H1 (cell line): ENCODE data around the gene VWA7. TPM values are rescaled to one million over a fixed set of nuclear protein-coding genes. Genes with fewer than 3 reads are reported as not detected.

Experiments used
- CTCF ChIA-PET: fragments of 300-600 bp; sonication (Branson Sonifier 250); formaldehyde crosslinking; loops from one replicate; lab custom pipeline; 2021; ENCODE audit not compliant: partially characterized antibody; lab: Charles Lee
- POLR2A ChIA-PET: fragments of 300-600 bp; sonication (Branson Sonifier 250); formaldehyde crosslinking; loops from one replicate; lab custom pipeline; 2021; ENCODE audit warnings: inconsistent platforms; ENCODE audit not compliant: partially characterized antibody; lab: Charles Lee
- DNase-seq, 2 experiments: peaks; one replicate each; pipeline versions ENCODE4 v3.0.0 to v3.0.0-alpha.2; 2010 to 2022; ENCODE audit warnings: low spot score in 2 of 2, low read depth in 1 of 2, mixed read lengths in 1 of 2
- FAIRE-seq: peaks from 2 replicates; lab custom pipeline; 2011; peaks lifted over from hg19 to GRCh38; lab: Jason Lieb, UNC
- H2AFZ ChIP-seq: 2 replicates; pipeline ENCODE4 v1.8.1; 2012; ENCODE audit warnings: low read length, inconsistent platforms
- H2AK5ac ChIP-seq: 2 replicates; pipeline ENCODE4 v1.6.1; 2013; ENCODE audit warnings: low read depth, low read length
- H2BK120ac ChIP-seq: replicated peaks from 2 replicates; pipeline ENCODE3; 2013; ENCODE audit warnings: low read depth, low read length, inconsistent platforms
- H2BK12ac ChIP-seq: 2 replicates; pipeline ENCODE4 v1.6.1; 2013; ENCODE audit warnings: low read depth, low read length
- H2BK15ac ChIP-seq: 2 replicates; pipeline ENCODE4 v1.6.1; 2013; ENCODE audit warnings: low read length
- H2BK20ac ChIP-seq: 2 replicates; pipeline ENCODE4 v1.6.1; 2013; ENCODE audit warnings: low read length
- H2BK5ac ChIP-seq: 2 replicates; pipeline ENCODE4 v1.6.1; 2013; ENCODE audit warnings: low read depth, low read length
- H3K14ac ChIP-seq: 2 replicates; pipeline ENCODE4 v1.6.1; 2013; ENCODE audit warnings: inconsistent platforms; ENCODE audit not compliant: insufficient read length
- H3K18ac ChIP-seq: 2 replicates; pipeline ENCODE4 v1.6.1; 2013; ENCODE audit warnings: low read length; ENCODE audit errors: extremely low read depth
- H3K23ac ChIP-seq: 2 replicates; pipeline ENCODE4 v1.6.1; 2013; ENCODE audit warnings: inconsistent platforms; ENCODE audit not compliant: insufficient read length
- H3K23me2 ChIP-seq: 2 replicates; pipeline ENCODE4 v1.6.1; 2013; ENCODE audit warnings: low read depth, low read length
- H3K27ac ChIP-seq: 2 replicates; pipeline ENCODE4 v1.6.1; 2011; ENCODE audit warnings: low read depth, low read length, inconsistent platforms
- H3K27me3 ChIP-seq, 4 experiments: replicated peaks in 1 of 4; 1 replicate in 1 of 4; 2 replicates in 3 of 4; pipeline versions ENCODE4 v1.6.1 to v1.8.1; 2011 to 2013; ENCODE audit warnings: low read length in 3 of 4, mild to moderate bottlenecking in 3 of 4, inconsistent platforms in 2 of 4, mixed read lengths in 2 of 4, moderate library complexity in 1 of 4; ENCODE audit not compliant: control insufficient read depth in 3 of 4, insufficient read depth in 3 of 4; ENCODE audit errors: extremely low read depth in 1 of 4
- H3K36me3 ChIP-seq, 4 experiments: 2 replicates each; pipeline versions ENCODE4 v1.6.1 to v1.8.1; 2011 to 2013; ENCODE audit warnings: mild to moderate bottlenecking in 4 of 4, low read length in 3 of 4, moderate library complexity in 2 of 4, control low read depth in 1 of 4, inconsistent platforms in 1 of 4; ENCODE audit not compliant: insufficient read depth in 4 of 4, control insufficient read depth in 2 of 4
- H3K4ac ChIP-seq: replicated peaks from 2 replicates; pipeline ENCODE3; 2013; ENCODE audit warnings: low read length, low read depth, mixed read lengths, inconsistent platforms; ENCODE audit not compliant: insufficient read length
- H3K4me1 ChIP-seq, 4 experiments: replicated peaks in 1 of 4; 1 replicate in 1 of 4; 2 replicates in 3 of 4; pipeline versions ENCODE4 v1.6.1 to v1.8.1; 2011 to 2013; ENCODE audit warnings: low read length in 3 of 4, inconsistent platforms in 2 of 4, mixed read lengths in 1 of 4; ENCODE audit not compliant: insufficient read depth in 4 of 4, control insufficient read depth in 3 of 4
- H3K4me2 ChIP-seq, 2 experiments: 2 replicates each; pipeline versions ENCODE4 v1.6.1 to v1.8.1; 2011 to 2013; ENCODE audit warnings: low read depth in 2 of 2, low read length in 2 of 2, control low read depth in 1 of 2, inconsistent platforms in 1 of 2, mild to moderate bottlenecking in 1 of 2; ENCODE audit not compliant: insufficient read depth in 1 of 2
- H3K4me3 ChIP-seq, 4 experiments: fragments of 200-600, 300-600 bp in 1 of 4; sonication (generic), shearing (Covaris generic), sonication (Bioruptor Twin) in 1 of 4; 2 replicates each; pipeline versions ENCODE4 v1.5.1 to v1.8.1; 2011 to 2016; ENCODE audit warnings: low read length in 4 of 4, low read depth in 3 of 4, control low read depth in 2 of 4, inconsistent platforms in 2 of 4, mild to moderate bottlenecking in 2 of 4, mixed read lengths in 1 of 4, moderate library complexity in 1 of 4; ENCODE audit not compliant: insufficient read depth in 2 of 4; ENCODE audit errors: extremely low read depth in 1 of 4
- H3K56ac ChIP-seq: replicated peaks from 2 replicates; pipeline ENCODE3; 2013; ENCODE audit warnings: low read depth, mild to moderate bottlenecking, mixed read lengths, low read length, inconsistent platforms; ENCODE audit not compliant: insufficient read length
- H3K79me1 ChIP-seq: 2 replicates; pipeline ENCODE4 v1.6.1; 2013; ENCODE audit warnings: low read depth, low read length, control low read depth
- H3K79me2 ChIP-seq, 2 experiments: 2 replicates each; pipeline versions ENCODE4 v1.6.1 to v1.8.1; 2012 to 2013; ENCODE audit warnings: low read length in 2 of 2, mild to moderate bottlenecking in 2 of 2, inconsistent platforms in 1 of 2; ENCODE audit not compliant: insufficient read depth in 2 of 2, control insufficient read depth in 1 of 2
- H3K9ac ChIP-seq, 4 experiments: replicated peaks in 1 of 4; 1 replicate in 1 of 4; 2 replicates in 3 of 4; pipeline versions ENCODE4 v1.6.1 to v1.8.1; 2011 to 2013; ENCODE audit warnings: low read depth in 3 of 4, low read length in 3 of 4, control low read depth in 2 of 4, mild to moderate bottlenecking in 2 of 4, moderate library complexity in 2 of 4, inconsistent platforms in 1 of 4; ENCODE audit errors: extremely low read depth in 1 of 4
- H3K9me3 ChIP-seq, 2 experiments: 2 replicates each; pipeline versions ENCODE4 v1.6.1 to v1.8.1; 2012 to 2013; ENCODE audit warnings: mild to moderate bottlenecking in 2 of 2, moderate library complexity in 2 of 2, control low read depth in 1 of 2, inconsistent platforms in 1 of 2, low read depth in 1 of 2, low read length in 1 of 2, mixed read lengths in 1 of 2; ENCODE audit not compliant: insufficient read depth in 2 of 2
- H4K20me1 ChIP-seq, 2 experiments: replicated peaks in 1 of 2; 2 replicates each; pipeline versions ENCODE3 to v1.8.1; 2011 to 2013; ENCODE audit warnings: inconsistent platforms in 2 of 2, low read length in 2 of 2, mild to moderate bottlenecking in 1 of 2; ENCODE audit not compliant: insufficient read depth in 2 of 2, control insufficient read depth in 1 of 2
- H4K5ac ChIP-seq: 2 replicates; pipeline ENCODE4 v1.6.1; 2013; ENCODE audit warnings: low read length, low read depth, mixed read lengths, inconsistent platforms; ENCODE audit not compliant: insufficient read length
- H4K8ac ChIP-seq: 2 replicates; pipeline ENCODE4 v1.8.0; 2013; ENCODE audit warnings: mild to moderate bottlenecking, moderate library complexity, low read length, inconsistent platforms; ENCODE audit not compliant: insufficient read depth; ENCODE audit errors: extremely low read depth
- H4K91ac ChIP-seq: replicated peaks from 2 replicates; pipeline ENCODE3; 2013; ENCODE audit warnings: low read length, mixed read lengths, inconsistent platforms; ENCODE audit not compliant: insufficient read length
- CEBPB ChIP-seq: IDR thresholded peaks from 2 replicates; pipeline ENCODE4 v1.6.1; 2012; ENCODE audit warnings: low read depth, low read length
- RBBP5 ChIP-seq: IDR thresholded peaks from 2 replicates; pipeline ENCODE4 v1.7.1; 2012; ENCODE audit warnings: low read depth, mild to moderate bottlenecking, inconsistent platforms, low read length, moderate library complexity, borderline replicate concordance
- SAP30 ChIP-seq: fragments of 300-600 bp; sonication (generic); IDR thresholded peaks from 2 replicates; pipeline ENCODE4 v1.7.1; 2012; ENCODE audit warnings: low read length, moderate library complexity, mild to moderate bottlenecking, inconsistent platforms; ENCODE audit not compliant: insufficient read depth, insufficient replicate concordance
- SIN3A ChIP-seq, 2 experiments: IDR thresholded peaks in 1 of 2; conservative IDR thresholded peaks in 1 of 2; 2 replicates each; pipeline ENCODE4 v1.6.1; 2011 to 2012; ENCODE audit warnings: low read length in 2 of 2, improper control_type of control experiment in 1 of 2, low read depth in 1 of 2, mild to moderate bottlenecking in 1 of 2
- TCF12 ChIP-seq: IDR thresholded peaks from 2 replicates; pipeline ENCODE4 v1.6.1; 2011; ENCODE audit warnings: low read depth, mild to moderate bottlenecking, low read length
- WGBS, 2 experiments: shearing (Covaris generic) in 1 of 2; methylation state at CpG; one replicate each; pipeline versions ENCODE4 v1.1.6 to v1.1.7; 2013 to 2015; ENCODE audit warnings: low lambda C conversion rate in 2 of 2, mixed read lengths in 2 of 2, inconsistent platforms in 1 of 2, low coverage in 1 of 2, missing lambda C conversion rate in 1 of 2; ENCODE audit not compliant: insufficient replicate concordance in 2 of 2, insufficient coverage in 1 of 2, insufficient read length in 1 of 2; ENCODE audit errors: extremely low coverage in 1 of 2, missing lambda C conversion rate in 1 of 2; 5-methylcytosine and 5-hydroxymethylcytosine counted together
- polyA plus RNA-seq, 7 experiments: library from polyadenylated mRNA; depleted of rRNA in 3 of 7; stranded (reverse) in 5 of 7; unstranded in 2 of 7; fragments of >200 nt in 5 of 7; fragments of 200-250 nt in 2 of 7; gene quantifications; 1 replicate in 5 of 7; 2 replicates in 1 of 7; 4 replicates in 1 of 7; pipeline versions ENCODE4 v1.2.1 to v1.2.3, GENCODE V29; 2011 to 2013; ENCODE audit warnings: missing spikeins in 2 of 7, mixed read lengths in 2 of 7
- total RNA-seq: library from RNA; stranded (reverse); fragmentation: NEBNext Ultra II Directional; extraction: Animal tissue kit (Norgen Biotek cat#: 25700); gene quantifications from 2 replicates; pipeline ENCODE4 v1.2.1, GENCODE V29; 2021
- TF ChIP-seq, protein P1 (sequence below), 3 experiments: IDR thresholded peaks; 1 replicate in 2 of 3; 2 replicates in 1 of 3; pipeline versions ENCODE4 v1.5.1 to v1.6.1; 2011; ENCODE audit warnings: low read length in 3 of 3, mild to moderate bottlenecking in 3 of 3, inconsistent platforms in 2 of 3, low read depth in 1 of 3, moderate library complexity in 1 of 3; ENCODE audit not compliant: insufficient read depth in 1 of 3; ENCODE audit errors: control extremely low read depth in 1 of 3

The VWA7 gene
- total and polyA plus RNA-seq, 2 of the 8 experiments (the other 6 are each of a cell fraction or from before 2014, with no cell fraction given) = 0.82 to 2.1 TPM

DNA sequence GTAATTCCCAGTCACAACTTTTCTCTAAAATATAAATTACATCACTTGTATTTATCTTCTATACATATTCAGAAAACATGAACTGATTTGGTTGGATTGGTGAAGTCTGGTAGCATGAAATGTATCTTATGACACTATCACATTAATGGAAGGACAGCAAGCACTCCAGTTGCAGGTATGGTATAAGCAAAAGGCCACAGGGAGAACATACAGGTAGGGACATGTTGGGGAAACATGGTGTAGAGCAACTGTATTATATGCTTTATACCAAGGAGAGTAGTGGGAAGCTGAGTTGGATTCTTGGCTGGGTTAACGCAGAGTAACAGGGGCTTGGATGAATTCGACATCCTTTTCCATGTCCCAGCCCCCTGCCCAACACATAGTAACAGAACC is 19.9 kb upstream of the VWA7 start:
- H3K79me1 ChIP-seq = peaks cover 3% of the 10 kb centered on the region; the same call in 1 of the 2 replicates
- H3K9me3 ChIP-seq = no peaks in the 10 kb centered on the region
- no peak overlapping the region for H3K9ac ChIP-seq
- no peak overlapping the region for H2AFZ ChIP-seq
- TF ChIP-seq, protein P1, sequence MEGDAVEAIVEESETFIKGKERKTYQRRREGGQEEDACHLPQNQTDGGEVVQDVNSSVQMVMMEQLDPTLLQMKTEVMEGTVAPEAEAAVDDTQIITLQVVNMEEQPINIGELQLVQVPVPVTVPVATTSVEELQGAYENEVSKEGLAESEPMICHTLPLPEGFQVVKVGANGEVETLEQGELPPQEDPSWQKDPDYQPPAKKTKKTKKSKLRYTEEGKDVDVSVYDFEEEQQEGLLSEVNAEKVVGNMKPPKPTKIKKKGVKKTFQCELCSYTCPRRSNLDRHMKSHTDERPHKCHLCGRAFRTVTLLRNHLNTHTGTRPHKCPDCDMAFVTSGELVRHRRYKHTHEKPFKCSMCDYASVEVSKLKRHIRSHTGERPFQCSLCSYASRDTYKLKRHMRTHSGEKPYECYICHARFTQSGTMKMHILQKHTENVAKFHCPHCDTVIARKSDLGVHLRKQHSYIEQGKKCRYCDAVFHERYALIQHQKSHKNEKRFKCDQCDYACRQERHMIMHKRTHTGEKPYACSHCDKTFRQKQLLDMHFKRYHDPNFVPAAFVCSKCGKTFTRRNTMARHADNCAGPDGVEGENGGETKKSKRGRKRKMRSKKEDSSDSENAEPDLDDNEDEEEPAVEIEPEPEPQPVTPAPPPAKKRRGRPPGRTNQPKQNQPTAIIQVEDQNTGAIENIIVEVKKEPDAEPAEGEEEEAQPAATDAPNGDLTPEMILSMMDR (IDR thresholded peaks at IDR 0.05; ENCODE audit: control extremely low read depth in 1 of 3, insufficient read depth in 1 of 3, low read depth in 1 of 3, low read length in 3 of 3) = no peak
- TF ChIP-seq CEBPB (no peak), TCF12 (no peak), SAP30 (no peak), SIN3A (conservative IDR thresholded peaks at IDR 0.05 in 1 of 2, IDR thresholded peaks at IDR 0.05 in 1 of 2; ENCODE audit: low read depth in 1 of 2, low read length in 2 of 2) (no peak), RBBP5 (no peak)
- no peak overlapping the region for H2BK20ac ChIP-seq
- no peak overlapping the region for H3K4me3 ChIP-seq
- H3K14ac ChIP-seq = no peak overlapping the region
- H4K91ac ChIP-seq = no peak overlapping the region
- H2BK120ac ChIP-seq = no peak overlapping the region
- H3K4me1 ChIP-seq = peaks cover 0 to 2% (median under 1%) of the 10 kb centered on the region in 4 experiments; a peak in 3 of 7 replicates
- no peak overlapping the region for H3K4me2 ChIP-seq
- H2BK5ac ChIP-seq = no peak overlapping the region
- CTCF ChIA-PET = interaction anchor here (0.8 to 5.9 kb wide), 9 partner anchors 9 to 90 kb away, joined by 3 to 28 read pairs (median 6); partner anchors contain the start of genes HSPA1A, HSPA1L, LSM2 and VWA7
- H2BK12ac ChIP-seq = no peak overlapping the region
- no peak overlapping the region for H3K23ac ChIP-seq
- no peak overlapping the region for H2AK5ac ChIP-seq
- H2BK15ac ChIP-seq = no peak overlapping the region
- peaks cover 2 to 26% (median 11%) of the 10 kb centered on the region in 4 experiments; a peak in 6 of 8 replicates for H3K36me3 ChIP-seq
- H3K79me2 ChIP-seq = peaks cover 0 to 19% of the 10 kb centered on the region in 2 experiments; a peak in 2 of 4 replicates
- DNase-seq (no peak), FAIRE-seq (no peak)
- H4K8ac ChIP-seq = no peak overlapping the region
- H3K27me3 ChIP-seq = no peaks in the 10 kb centered on the region
- H3K56ac ChIP-seq = no peak overlapping the region
- H4K5ac ChIP-seq = no peak overlapping the region
- H3K4ac ChIP-seq = no peak overlapping the region
- H3K18ac ChIP-seq = no peak overlapping the region
- peaks cover 1 to 6% of the 10 kb centered on the region in 2 experiments for H4K20me1 ChIP-seq
- POLR2A ChIA-PET = interaction anchor here (0.9 to 7.6 kb wide), 9 partner anchors 9 to 132 kb away, joined by 3 to 81 read pairs (median 9); partner anchors contain the start of genes GPANK1, HSPA1A, HSPA1B and HSPA1L
- H3K23me2 ChIP-seq = peaks cover 5% of the 10 kb centered on the region; the same call in 1 of the 2 replicates
- 94% methylated on average over 2 of the region's 2 CpGs; no CpG with 5 or more reads in 1 of the 2 experiments for WGBS, 2 experiments
- no peak overlapping the region for H3K27ac ChIP-seq
